Measurements from ENCODE around the gene UTP11.

The UTP11 gene

DNA sequence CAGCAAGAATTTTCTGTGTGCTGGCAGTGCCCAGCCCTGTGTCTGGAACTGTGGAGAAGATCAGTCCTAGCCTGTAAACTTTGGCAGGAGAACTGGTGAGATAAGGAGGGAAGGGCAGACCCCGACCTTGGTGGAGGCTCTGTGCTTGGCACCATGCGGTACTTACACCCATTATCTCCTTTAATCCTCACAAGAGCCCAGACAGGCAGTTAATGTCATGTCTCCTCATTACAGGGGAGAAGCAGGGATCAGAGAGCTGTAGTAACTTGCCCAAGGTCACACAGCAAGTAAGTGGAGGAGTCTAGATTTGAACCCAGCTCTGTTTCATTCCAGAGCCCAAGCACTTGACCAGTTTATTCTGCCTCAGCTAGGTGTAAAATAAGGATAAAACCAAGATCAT lies 48.0 kb downstream of the UTP11 start:
- DNase-seq (ENCODE audit: extremely low spot score), result no peak
- ChIA-PET CTCF (interaction anchor here (0.9 to 7.9 kb wide), 5 partner anchors 12 to 102 kb away, joined by 3 to 68 read pairs (median 3); no protein-coding TSS in a partner anchor), POLR2A (no interaction called here)
- TF ChIP-seq, protein P1, sequence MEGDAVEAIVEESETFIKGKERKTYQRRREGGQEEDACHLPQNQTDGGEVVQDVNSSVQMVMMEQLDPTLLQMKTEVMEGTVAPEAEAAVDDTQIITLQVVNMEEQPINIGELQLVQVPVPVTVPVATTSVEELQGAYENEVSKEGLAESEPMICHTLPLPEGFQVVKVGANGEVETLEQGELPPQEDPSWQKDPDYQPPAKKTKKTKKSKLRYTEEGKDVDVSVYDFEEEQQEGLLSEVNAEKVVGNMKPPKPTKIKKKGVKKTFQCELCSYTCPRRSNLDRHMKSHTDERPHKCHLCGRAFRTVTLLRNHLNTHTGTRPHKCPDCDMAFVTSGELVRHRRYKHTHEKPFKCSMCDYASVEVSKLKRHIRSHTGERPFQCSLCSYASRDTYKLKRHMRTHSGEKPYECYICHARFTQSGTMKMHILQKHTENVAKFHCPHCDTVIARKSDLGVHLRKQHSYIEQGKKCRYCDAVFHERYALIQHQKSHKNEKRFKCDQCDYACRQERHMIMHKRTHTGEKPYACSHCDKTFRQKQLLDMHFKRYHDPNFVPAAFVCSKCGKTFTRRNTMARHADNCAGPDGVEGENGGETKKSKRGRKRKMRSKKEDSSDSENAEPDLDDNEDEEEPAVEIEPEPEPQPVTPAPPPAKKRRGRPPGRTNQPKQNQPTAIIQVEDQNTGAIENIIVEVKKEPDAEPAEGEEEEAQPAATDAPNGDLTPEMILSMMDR (IDR thresholded peaks at IDR 0.05; ENCODE audit: control extremely low read depth, extremely low read depth, low read depth, missing control alignments), result no peak

DNA sequence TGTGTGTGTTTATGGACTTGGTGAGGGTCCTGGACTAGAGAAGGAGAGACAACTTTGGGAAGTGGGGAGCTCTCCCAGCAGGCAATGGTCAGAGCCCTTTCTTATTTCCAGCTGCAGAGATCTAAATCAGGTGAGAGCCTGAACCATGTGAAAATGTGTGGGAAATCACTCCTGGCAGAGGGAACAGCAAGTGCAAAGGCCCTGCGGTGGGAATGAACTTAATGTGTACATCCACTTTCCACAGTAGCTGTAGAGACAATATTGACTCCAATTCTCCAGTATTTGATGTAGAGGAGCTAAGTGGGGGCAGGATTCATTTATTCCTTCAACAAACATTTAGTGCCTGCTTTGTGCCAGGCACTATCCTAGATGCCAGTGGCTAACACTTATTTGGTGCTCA lies 48.8 kb downstream of the UTP11 start:
- TF ChIP-seq, protein P1 (IDR thresholded peaks at IDR 0.05; ENCODE audit: control extremely low read depth, extremely low read depth, low read depth, missing control alignments), result no peak
- POLR2A ChIA-PET, result no interaction called here

DNA sequence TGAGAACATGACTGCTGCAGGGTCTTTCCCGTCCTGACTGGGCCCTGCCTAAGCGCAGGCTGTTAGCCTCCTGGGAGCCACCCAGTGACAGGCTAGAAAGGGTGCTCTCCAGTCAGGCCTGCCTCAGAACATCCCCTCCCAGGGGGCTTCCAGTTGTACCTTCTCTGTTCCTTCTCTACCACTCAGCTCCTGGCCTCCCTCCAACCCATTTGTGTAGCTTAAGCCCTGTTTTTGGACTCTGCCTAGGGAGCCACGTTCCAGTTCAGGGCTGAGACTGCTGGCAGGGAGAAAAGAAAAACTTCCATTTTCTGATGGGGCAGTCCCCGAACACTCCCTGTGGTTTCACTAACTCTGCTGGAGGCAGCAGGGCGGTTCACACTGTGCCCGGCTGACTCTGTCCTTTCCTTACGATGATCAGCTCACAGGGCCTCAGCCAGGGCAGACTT lies 49.4 kb downstream of the UTP11 start:
- ChIA-PET CTCF (interaction anchor here (0.7 to 7.9 kb wide), 7 partner anchors 8 to 526 kb away, joined by 3 to 68 read pairs (median 4); no protein-coding TSS in a partner anchor), POLR2A (no interaction called here)
- TF ChIP-seq, protein P1 (IDR thresholded peaks at IDR 0.05; ENCODE audit: control extremely low read depth, extremely low read depth, low read depth, missing control alignments), result no peak
- DNase-seq (ENCODE audit: extremely low spot score), result peak; percentile 75

More for the DNA sequence above, 48.8 kb downstream of the UTP11 start:
- CTCF ChIA-PET, result interaction anchor here (0.7 to 7.9 kb wide), 7 partner anchors 8 to 526 kb away, joined by 3 to 68 read pairs (median 4); no protein-coding TSS in a partner anchor
- DNase-seq (ENCODE audit: extremely low spot score), result no peak

DNA sequence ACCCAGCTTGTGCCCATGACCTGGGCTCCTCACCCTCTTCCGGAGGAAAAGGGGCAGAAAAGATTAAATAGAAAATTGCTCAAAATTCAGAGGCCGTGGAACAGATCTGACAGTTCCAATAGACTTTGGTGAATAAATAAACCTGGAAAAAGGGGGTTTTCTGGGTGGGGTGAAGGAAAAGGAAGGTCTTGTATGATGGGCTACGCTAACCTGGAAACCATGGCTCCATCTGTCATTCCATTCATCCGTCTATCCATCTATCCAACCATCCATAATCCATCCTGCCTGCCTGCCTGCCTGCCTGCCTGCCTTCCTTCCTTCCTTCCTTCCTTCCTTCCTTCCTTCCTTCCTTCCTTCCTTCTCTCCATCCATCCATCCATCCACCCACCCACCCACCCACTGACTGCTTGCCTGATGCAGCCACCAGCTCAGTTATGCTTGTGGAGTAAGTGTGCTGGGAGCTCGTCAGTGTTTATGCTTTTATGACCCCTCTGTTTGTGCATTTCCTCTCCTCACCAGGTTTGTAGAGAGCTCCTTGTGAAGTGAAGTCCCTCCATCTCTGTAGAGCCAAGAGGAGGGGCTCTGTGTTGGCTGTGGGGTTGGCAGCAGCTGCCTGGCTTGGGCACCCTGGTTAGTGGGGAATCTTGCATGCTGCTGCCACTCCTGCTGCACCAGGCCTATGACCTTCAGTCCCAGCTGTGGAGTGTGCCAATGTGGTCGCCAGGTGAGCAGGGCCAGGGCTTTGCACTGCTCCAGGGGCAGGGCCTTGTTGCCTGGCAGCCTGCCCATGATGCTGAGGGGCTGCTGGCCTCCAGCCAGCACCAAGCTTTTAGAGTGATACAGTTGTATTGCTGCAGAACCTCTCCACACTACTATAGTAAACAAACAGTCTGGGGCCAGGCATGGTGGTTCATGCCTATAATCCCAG lies 50.1 kb downstream of the UTP11 start:
- POLR2A ChIA-PET, result no interaction called here
- TF ChIP-seq, protein P1 (IDR thresholded peaks at IDR 0.05; ENCODE audit: control extremely low read depth, extremely low read depth, low read depth, missing control alignments), result no peak
- CTCF ChIA-PET, result interaction anchor here (1.1 to 7.9 kb wide), 4 partner anchors 10 to 37 kb away, joined by 3 to 68 read pairs (median 8); no protein-coding TSS in a partner anchor
- DNase-seq (ENCODE audit: extremely low spot score), result no peak

DNA sequence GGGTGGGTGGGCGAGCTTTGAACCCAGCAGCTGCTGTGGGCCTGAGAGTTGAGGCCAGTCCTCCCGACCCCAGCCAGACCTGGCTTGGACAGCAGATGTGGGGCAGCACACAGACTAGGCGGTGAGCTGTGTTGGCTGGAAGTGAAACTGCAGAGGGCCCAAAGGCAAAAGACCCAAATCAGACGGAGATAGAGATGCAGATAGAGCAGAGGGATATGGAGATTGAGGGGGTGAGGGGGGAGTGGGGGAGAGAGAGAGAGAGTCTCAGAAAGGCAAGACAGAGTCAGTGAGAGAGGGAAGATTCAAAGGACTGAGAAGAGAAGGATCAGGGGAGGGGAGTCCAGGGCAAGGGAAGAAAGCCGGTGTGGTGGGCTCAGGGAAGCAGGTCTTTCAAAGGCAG lies 51.1 kb downstream of the UTP11 start:
- CTCF ChIA-PET, result interaction anchor here (2.6 to 7.9 kb wide), 2 partner anchors 9 to 13 kb away, joined by 13 to 68 read pairs; no protein-coding TSS in a partner anchor
- POLR2A ChIA-PET, result no interaction called here
- TF ChIP-seq, protein P1 (IDR thresholded peaks at IDR 0.05; ENCODE audit: control extremely low read depth, extremely low read depth, low read depth, missing control alignments), result no peak
- no peak for DNase-seq (ENCODE audit: extremely low spot score)

DNA sequence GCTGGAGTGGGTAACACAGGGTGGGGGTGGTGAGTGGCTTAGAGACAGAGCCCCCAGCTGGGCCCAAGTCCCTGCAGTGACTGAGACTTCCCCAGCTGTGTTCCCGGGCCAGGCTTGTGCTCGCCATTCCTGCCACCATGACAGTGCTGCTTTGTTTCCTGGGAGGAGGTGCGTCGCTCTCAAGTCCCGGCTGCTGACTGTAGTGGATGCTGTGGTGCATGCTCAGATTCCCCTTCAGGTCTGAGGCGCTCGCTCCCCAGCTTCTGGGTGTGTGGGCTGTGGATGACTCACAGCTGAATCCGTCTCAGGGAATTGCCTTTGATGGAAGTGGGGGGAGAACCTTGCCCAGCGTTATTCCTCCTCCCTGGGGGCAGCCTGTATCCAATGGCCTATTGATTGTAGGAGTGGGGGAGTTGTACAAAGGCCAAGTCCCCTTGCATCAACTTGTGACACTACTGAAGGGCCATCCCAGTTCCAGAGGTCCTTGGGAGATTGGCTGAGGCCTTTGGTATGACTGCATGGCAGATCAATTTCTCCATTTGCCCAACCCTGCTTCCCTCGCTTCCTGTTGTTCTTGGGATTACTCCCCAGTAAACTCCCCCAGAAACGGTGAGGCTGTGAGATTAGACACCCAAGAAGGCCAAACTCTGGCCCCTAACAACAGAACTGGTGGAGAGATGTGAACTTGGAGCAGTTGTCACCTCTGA lies 51.8 kb downstream of the UTP11 start:
- DNase-seq (ENCODE audit: extremely low spot score), result no peak
- TF ChIP-seq, protein P1 (IDR thresholded peaks at IDR 0.05; ENCODE audit: control extremely low read depth, extremely low read depth, low read depth, missing control alignments), result no peak
- CTCF ChIA-PET, result interaction anchor here (7.9 kb wide), 1 partner anchor 8 kb away, joined by 68 read pairs; no protein-coding TSS in a partner anchor
- POLR2A ChIA-PET, result no interaction called here
